Raji (cell line): ENCODE results near the gene ATG10.
A peak's percentile ranks its signal among the peaks of the same experiment; 100 is the strongest.

Experiments used
- POLR2A ChIP-seq: IDR thresholded peaks from 2 replicates; pipeline ENCODE4 v1.6.1; 2011; ENCODE audit warnings: low read depth, low read length, control low read depth; ENCODE audit not compliant: insufficient read depth

ATG10 gene

GRCh38 chr5:81971712-81972491 lies at the start of gene ATG10:
Gene ATG10 (plus strand): TSS chr5:81972023. CDS start chr5:81987571, 15,548 bp downstream.
- TF ChIP-seq POLR2A, result peak; percentile 95

- no peak for TF ChIP-seq POLR2A
Measured at GRCh38 chr5:81922854-81923279, 49.0 kb upstream of the ATG10 start.

GRCh38 chr5:81924442-81924841 lies 47.4 kb upstream of the ATG10 start:
- no peak for TF ChIP-seq POLR2A

GRCh38 chr5:81925009-81925408 lies 46.8 kb upstream of the ATG10 start:
- no peak for TF ChIP-seq POLR2A

- no peak for TF ChIP-seq POLR2A
Measured at GRCh38 chr5:81925981-81926380, 45.8 kb upstream of the ATG10 start.

- no peak for TF ChIP-seq POLR2A
Measured at GRCh38 chr5:81936066-81936465, 35.8 kb upstream of the ATG10 start.

GRCh38 chr5:81936750-81937149 lies 35.1 kb upstream of the ATG10 start:
- TF ChIP-seq POLR2A, result no peak

GRCh38 chr5:81942746-81943145 lies 29.1 kb upstream of the ATG10 start:
- no peak for TF ChIP-seq POLR2A

- TF ChIP-seq POLR2A, result no peak
Measured at GRCh38 chr5:81948349-81948748, 23.5 kb upstream of the ATG10 start.

- TF ChIP-seq POLR2A, result no peak
Measured at GRCh38 chr5:81949462-81949861, 22.4 kb upstream of the ATG10 start.

- TF ChIP-seq POLR2A, result no peak
Measured at GRCh38 chr5:81950996-81951395, 20.8 kb upstream of the ATG10 start.

GRCh38 chr5:81961651-81962440 lies 10.0 kb upstream of the ATG10 start:
- TF ChIP-seq POLR2A, result no peak

- TF ChIP-seq POLR2A, result no peak
Measured at GRCh38 chr5:81963544-81963943, 8.3 kb upstream of the ATG10 start.

- no peak for TF ChIP-seq POLR2A
Measured at GRCh38 chr5:81965524-81965923, 6.3 kb upstream of the ATG10 start.

GRCh38 chr5:81969226-81969625 lies 2.6 kb upstream of the ATG10 start:
- TF ChIP-seq POLR2A, result no peak

GRCh38 chr5:81969912-81970311 lies 1.9 kb upstream of the ATG10 start:
- no peak for TF ChIP-seq POLR2A
